HepG2 (cell line): ENCODE data around the gene HS3ST3B1. TPM values are rescaled to one million over a fixed set of nuclear protein-coding genes. Genes with fewer than 3 reads are reported as not detected.
A peak's percentile ranks its signal among the peaks of the same experiment; 100 is the strongest.

ENCODE experiments used
- DNMT3B ChIP-seq: conservative IDR thresholded peaks from 2 replicates; pipeline ENCODE4 v1.6.1; 2016; ENCODE audit warnings: missing biosample characterization, control low read depth
- ETV6 ChIP-seq: sonication (generic); formaldehyde crosslinking; conservative IDR thresholded peaks from 2 replicates; pipeline ENCODE4 v1.4.0; 2020; ENCODE audit warnings: missing genetic modification reagents
- NFE2L1 ChIP-seq: sonication (generic); formaldehyde crosslinking; IDR thresholded peaks from 2 replicates; pipeline ENCODE4 v1.4.0; 2020; ENCODE audit warnings: missing genetic modification reagents, mild to moderate bottlenecking, borderline replicate concordance
- NFIC ChIP-seq: IDR thresholded peaks from 2 replicates; pipeline ENCODE4 v1.6.1; 2012; ENCODE audit warnings: mild to moderate bottlenecking, low read length, inconsistent platforms
- PITX1 ChIP-seq: sonication (generic); formaldehyde crosslinking; IDR thresholded peaks from 2 replicates; pipeline ENCODE4 v1.5.1; 2020; ENCODE audit warnings: mild to moderate bottlenecking, missing genetic modification reagents
- SNRNP70 ChIP-seq: fragments of 200-400 bp; formaldehyde crosslinking; IDR thresholded peaks from 2 replicates; pipeline ENCODE4 v1.6.1; 2017; ENCODE audit warnings: mild to moderate bottlenecking, low read depth, low read length, moderate library complexity
- YEATS4 ChIP-seq: sonication (generic); formaldehyde crosslinking; IDR thresholded peaks from 2 replicates; pipeline ENCODE4 v1.4.0; 2020; ENCODE audit warnings: missing genetic modification reagents, borderline replicate concordance
- ZFP90 ChIP-seq: sonication (generic); formaldehyde crosslinking; IDR thresholded peaks from 2 replicates; pipeline ENCODE4 v1.8.0; 2022; ENCODE audit warnings: missing genetic modification reagents, mild to moderate bottlenecking, inconsistent platforms, borderline replicate concordance
- ZMYM2 ChIP-seq: sonication (generic); formaldehyde crosslinking; IDR thresholded peaks from 2 replicates; pipeline ENCODE4 v1.8.0; 2022; ENCODE audit warnings: mild to moderate bottlenecking, missing genetic modification reagents
- ZNF160 ChIP-seq: sonication (generic); formaldehyde crosslinking; IDR thresholded peaks from 2 replicates; pipeline ENCODE4 v1.8.0; 2022; ENCODE audit warnings: mild to moderate bottlenecking, inconsistent platforms, missing genetic modification reagents
- ZNF17 ChIP-seq: sonication (generic); formaldehyde crosslinking; IDR thresholded peaks from 2 replicates; pipeline ENCODE4 v1.5.0; 2020; ENCODE audit warnings: mild to moderate bottlenecking, missing genetic modification reagents
- ZNF232 ChIP-seq: sonication (generic); formaldehyde crosslinking; IDR thresholded peaks from 2 replicates; pipeline ENCODE4 v1.4.0; 2020; ENCODE audit warnings: missing genetic modification reagents, borderline replicate concordance
- ZNF329 ChIP-seq: sonication (generic); formaldehyde crosslinking; IDR thresholded peaks from 2 replicates; pipeline ENCODE4 v1.9.0; 2021; ENCODE audit warnings: low read depth, mild to moderate bottlenecking, missing genetic modification reagents
- ZNF446 ChIP-seq: sonication (generic); formaldehyde crosslinking; IDR thresholded peaks from 2 replicates; pipeline ENCODE4 v1.5.0; 2020; ENCODE audit warnings: mild to moderate bottlenecking, missing genetic modification reagents
- ZNF660 ChIP-seq: sonication (generic); formaldehyde crosslinking; IDR thresholded peaks from 2 replicates; pipeline ENCODE4 v1.5.1; 2020; ENCODE audit warnings: mild to moderate bottlenecking, low read depth, missing genetic modification reagents, borderline replicate concordance
- ZNF761 ChIP-seq: sonication (generic); formaldehyde crosslinking; conservative IDR thresholded peaks from 2 replicates; pipeline ENCODE4 v1.4.0; 2020; ENCODE audit warnings: mild to moderate bottlenecking, missing genetic modification reagents
- ZNF788 ChIP-seq: sonication (generic); formaldehyde crosslinking; IDR thresholded peaks from 2 replicates; pipeline ENCODE4 v1.5.0; 2020; ENCODE audit warnings: mild to moderate bottlenecking, missing genetic modification reagents, borderline replicate concordance
- polyA plus RNA-seq, 8 experiments: library from polyadenylated mRNA; depleted of rRNA in 3 of 8; stranded (reverse) in 7 of 8; unstranded in 1 of 8; fragments of >200 nt; fragmentation: Illumina TruSeq in 4 of 8; extraction: Trizol in 4 of 8; gene quantifications; 2 replicates each; pipeline versions ENCODE4 v1.2.1 to v1.2.3, GENCODE V29; 2011 to 2016; ENCODE audit warnings: low read depth in 4 of 8, missing spikeins in 1 of 8, mixed read lengths in 1 of 8; ENCODE audit not compliant: insufficient read depth in 1 of 8
- total RNA-seq, 5 experiments: library from RNA; depleted of rRNA; stranded (reverse); fragments of >200 nt; fragmentation: Illumina TruSeq; extraction: Trizol; gene quantifications; 2 replicates each; pipeline ENCODE4 v1.2.3, GENCODE V29; 2016; ENCODE audit warnings: low read depth in 1 of 5
- TF ChIP-seq, protein P1 (sequence below): sonication (generic); formaldehyde crosslinking; IDR thresholded peaks from 2 replicates; pipeline ENCODE4 v1.4.0; 2020; ENCODE audit warnings: mild to moderate bottlenecking, missing genetic modification reagents
- TF ChIP-seq, protein P2 (sequence below): sonication (generic); formaldehyde crosslinking; IDR thresholded peaks from 2 replicates; pipeline ENCODE4 v1.5.0; 2020; ENCODE audit warnings: mild to moderate bottlenecking, missing genetic modification reagents

Gene HS3ST3B1
- total and polyA plus RNA-seq, 2 of the 13 experiments (the other 11 are each of a cell fraction or from before 2014, with no cell fraction given): 15.7 to 39.5 TPM

DNA sequence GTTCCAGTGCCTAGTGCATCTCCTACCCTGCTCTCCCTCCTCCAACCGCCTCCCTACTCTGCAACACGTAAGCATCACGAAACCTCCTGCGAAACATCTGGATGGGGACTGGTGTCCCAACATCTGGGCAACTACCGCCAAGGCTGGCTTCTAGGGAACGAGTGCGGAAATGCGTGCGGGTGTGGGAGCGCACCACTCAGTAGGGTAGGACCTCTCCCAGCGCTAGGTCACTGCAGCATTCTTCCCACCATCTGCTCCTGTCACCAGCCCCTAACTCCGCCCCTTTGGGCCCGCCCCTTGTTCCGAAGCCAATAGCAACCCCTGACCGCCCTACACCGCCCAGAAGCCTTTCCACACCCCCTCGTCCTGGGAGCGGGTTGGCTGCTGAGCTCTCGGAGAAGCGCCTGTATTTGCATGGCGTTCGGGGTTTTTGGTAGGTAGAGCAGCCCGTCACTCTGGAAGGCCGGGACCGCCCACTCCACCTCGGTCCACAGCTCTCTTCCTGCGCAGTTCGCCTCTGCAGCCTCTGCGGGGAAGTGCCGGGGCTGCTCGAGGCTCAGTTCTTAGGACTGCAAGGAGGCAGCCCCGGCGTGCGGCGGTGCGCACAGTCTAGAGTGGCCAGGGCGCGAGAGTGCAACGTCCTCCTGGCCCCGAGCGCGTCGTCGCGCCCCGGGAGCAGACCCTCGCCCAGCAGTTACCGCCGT is at the start of gene HS3ST3B1 (continued):
- TF ChIP-seq ZNF329 (CRISPR knock-in tag) (no peak), ZNF446 (CRISPR knock-in tag) (no peak; the same call in 1 of the 2 replicates), ZNF160 (CRISPR knock-in tag) (peak; percentile 59; the same call in 1 of the 2 replicates), DNMT3B (0 out of 2 replicates have a peak, but pooled peaks have one; percentile 70), ZNF17 (CRISPR knock-in tag) (no peak), NFIC (no peak), ZFP90 (CRISPR knock-in tag) (peak; percentile 50; the same call in 1 of the 2 replicates), SNRNP70 (no peak), ZNF660 (CRISPR knock-in tag) (no peak), ETV6 (CRISPR knock-in tag) (peak; percentile 61; the same call in 1 of the 2 replicates), YEATS4 (peak; percentile 68), ZMYM2 (CRISPR knock-in tag) (no peak), PITX1 (CRISPR knock-in tag) (no peak), ZNF761 (no peak; the same call in none of the 2 replicates), ZNF788 (CRISPR knock-in tag) (no peak), NFE2L1 (CRISPR knock-in tag) (peak; percentile 50; the same call in 1 of the 2 replicates), ZNF232 (CRISPR knock-in tag) (peak; percentile 71; the same call in 1 of the 2 replicates)
- TF ChIP-seq, protein P1, sequence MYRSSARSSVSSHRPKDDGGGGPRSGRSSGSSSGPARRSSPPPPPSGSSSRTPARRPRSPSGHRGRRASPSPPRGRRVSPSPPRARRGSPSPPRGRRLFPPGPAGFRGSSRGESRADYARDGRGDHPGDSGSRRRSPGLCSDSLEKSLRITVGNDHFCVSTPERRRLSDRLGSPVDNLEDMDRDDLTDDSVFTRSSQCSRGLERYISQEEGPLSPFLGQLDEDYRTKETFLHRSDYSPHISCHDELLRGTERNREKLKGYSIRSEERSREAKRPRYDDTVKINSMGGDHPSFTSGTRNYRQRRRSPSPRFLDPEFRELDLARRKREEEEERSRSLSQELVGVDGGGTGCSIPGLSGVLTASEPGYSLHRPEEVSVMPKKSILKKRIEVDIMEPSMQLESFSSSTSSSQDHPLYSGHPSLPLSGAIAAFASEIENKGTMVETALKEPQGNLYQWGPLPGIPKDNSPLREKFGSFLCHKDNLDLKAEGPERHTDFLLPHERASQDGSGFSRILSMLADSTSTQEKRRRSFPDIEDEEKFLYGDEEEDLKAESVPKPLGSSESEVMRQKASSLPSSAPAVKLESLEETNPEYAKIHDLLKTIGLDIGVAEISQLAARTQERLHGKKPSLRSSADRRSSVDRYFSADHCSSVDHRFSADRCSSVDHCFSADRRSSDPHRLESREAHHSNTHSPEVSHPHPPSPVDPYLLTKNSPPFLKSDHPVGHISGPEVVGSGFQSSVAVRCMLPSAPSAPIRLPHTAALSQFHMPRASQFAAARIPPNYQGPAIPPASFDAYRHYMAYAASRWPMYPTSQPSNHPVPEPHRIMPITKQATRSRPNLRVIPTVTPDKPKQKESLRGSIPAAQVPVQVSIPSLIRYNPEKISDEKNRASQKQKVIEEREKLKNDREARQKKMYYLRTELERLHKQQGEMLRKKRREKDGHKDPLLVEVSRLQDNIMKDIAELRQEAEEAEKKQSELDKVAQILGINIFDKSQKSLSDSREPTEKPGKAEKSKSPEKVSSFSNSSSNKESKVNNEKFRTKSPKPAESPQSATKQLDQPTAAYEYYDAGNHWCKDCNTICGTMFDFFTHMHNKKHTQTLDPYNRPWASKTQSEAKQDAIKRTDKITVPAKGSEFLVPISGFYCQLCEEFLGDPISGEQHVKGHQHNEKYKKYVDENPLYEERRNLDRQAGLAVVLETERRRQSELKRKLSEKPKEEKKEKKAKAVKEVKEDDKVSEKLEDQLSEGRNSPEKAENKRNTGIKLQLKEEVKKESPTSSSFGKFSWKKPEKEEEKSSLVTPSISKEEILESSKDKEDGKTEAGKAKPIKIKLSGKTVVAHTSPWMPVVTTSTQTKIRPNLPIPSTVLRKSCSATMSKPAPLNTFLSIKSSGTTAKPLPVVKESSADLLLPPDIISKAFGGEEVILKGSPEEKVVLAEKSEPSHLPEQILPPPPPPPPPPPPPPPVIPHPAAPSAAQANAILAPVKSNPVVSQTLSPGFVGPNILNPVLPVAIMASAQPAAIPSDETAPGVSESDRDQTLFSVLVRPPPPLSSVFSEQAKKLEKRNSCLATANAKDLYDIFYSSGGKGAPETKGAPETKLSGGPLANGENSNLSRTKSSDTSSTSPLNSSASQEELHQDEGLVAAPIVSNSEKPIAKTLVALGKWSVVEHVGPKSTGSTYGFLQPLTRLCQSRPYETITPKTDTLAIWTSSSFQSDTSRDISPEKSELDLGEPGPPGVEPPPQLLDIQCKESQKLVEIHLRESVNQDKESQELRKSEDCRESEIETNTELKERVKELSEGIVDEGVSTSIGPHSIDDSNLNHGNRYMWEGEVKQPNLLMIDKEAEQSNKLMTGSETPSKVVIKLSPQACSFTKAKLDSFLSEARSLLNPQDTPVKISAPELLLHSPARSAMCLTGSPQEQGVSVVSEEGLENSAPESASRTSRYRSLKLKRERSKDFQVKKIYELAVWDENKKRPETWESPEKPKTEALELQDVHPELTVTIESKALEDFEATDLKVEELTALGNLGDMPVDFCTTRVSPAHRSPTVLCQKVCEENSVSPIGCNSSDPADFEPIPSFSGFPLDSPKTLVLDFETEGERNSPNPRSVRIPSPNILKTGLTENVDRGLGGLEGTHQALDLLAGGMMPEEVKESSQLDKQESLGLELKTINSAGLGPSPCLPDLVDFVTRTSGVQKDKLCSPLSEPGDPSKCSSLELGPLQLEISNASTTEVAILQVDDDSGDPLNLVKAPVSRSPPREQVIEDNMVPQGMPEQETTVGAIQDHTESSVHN (CRISPR knock-in tag): no peak
- TF ChIP-seq, protein P2, sequence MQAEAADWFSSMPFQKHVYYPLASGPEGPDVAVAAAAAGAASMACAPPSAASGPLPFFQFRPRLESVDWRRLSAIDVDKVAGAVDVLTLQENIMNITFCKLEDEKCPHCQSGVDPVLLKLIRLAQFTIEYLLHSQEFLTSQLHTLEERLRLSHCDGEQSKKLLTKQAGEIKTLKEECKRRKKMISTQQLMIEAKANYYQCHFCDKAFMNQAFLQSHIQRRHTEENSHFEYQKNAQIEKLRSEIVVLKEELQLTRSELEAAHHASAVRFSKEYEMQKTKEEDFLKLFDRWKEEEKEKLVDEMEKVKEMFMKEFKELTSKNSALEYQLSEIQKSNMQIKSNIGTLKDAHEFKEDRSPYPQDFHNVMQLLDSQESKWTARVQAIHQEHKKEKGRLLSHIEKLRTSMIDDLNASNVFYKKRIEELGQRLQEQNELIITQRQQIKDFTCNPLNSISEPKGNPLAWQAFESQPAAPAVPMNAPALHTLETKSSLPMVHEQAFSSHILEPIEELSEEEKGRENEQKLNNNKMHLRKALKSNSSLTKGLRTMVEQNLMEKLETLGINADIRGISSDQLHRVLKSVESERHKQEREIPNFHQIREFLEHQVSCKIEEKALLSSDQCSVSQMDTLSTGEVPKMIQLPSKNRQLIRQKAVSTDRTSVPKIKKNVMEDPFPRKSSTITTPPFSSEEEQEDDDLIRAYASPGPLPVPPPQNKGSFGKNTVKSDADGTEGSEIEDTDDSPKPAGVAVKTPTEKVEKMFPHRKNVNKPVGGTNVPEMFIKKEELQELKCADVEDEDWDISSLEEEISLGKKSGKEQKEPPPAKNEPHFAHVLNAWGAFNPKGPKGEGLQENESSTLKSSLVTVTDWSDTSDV: no peak; the same call in none of the 2 replicates
